ENCODE data around the gene CTNND2.
"Not testable (repeated sequence)": the region's sequence is repeated elsewhere in the genome, so short reads cannot be mapped to it uniquely, and the experiment has no call there.

The CTNND2 gene

DNA sequence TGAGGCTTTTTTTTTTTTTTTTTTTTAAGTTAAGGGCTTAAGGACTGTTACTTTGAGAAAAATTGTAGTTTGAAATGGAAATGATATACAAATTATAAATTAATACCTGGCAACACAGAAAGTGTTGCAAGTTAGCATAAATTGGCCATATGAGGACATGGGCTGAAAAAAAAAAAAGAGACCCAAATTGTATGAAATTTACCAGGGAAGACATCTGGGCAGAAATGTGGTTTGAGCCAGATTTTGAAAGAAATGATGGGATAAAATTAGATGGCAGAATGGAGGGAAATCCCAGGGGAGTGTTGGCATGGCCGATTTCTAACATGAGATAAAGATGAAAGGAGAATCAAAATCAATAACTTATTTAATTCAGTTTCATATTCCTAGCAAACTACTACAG lies 472.1 kb downstream of the CTNND2 start:
- no peak for DNase-seq

DNA sequence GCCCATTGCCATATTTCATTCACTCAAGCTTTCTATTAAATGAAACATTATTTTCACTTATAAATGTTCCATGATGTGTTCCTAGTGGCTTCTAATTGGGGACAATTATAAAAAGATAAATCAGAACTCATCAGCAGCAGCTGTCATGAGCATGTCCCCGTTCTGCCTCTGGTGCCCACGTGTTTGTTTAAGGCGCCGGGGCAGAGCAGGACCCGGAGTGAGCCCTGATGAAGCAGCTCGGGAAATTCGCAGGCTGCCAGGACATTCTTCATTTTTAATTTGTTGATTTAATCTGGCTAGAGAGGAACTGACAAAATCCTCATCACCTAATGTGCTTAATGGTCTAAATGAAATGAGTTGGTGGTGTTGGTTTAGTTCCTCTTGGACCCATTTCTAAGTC lies 475.0 kb downstream of the CTNND2 start:
- no peak for DNase-seq

DNA sequence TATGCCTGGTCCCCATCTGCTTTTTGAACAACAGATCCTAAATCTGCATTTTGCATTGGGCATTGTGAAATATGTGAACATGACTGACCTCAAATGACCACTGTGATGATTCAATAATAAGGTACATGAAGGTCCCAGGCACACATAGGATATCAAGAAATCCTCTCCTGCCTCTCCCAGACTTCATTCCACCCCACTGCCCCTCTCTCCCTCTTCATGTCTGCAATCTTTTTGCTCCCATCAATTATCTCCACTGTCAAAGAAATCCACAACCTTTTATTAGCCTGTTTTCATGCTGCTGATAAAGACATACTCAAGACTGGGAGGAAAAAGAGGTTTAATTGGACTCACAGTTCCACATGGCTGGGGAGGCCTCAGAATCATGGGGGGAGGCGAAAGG lies 476.7 kb downstream of the CTNND2 start:
- no peak for DNase-seq

DNA sequence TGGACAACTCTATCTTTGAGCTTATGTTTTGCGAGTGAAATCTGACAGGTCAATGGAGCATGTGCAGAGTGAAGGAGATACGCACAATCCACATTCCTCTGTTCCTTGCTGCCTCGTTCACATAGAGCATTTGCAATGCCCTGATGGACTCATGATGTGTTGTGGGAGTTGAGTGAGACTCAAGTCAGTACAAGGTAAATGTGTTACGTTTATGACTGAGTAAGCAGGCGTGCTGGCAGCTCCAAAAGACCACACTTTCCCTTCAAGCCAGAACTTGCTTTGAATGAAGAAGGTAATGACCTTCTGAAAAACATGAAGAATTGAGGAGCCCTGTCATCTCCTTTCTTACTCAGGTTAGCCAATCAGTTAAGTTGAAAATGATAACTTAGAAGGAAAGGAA lies 477.8 kb downstream of the CTNND2 start:
- no peak for DNase-seq

DNA sequence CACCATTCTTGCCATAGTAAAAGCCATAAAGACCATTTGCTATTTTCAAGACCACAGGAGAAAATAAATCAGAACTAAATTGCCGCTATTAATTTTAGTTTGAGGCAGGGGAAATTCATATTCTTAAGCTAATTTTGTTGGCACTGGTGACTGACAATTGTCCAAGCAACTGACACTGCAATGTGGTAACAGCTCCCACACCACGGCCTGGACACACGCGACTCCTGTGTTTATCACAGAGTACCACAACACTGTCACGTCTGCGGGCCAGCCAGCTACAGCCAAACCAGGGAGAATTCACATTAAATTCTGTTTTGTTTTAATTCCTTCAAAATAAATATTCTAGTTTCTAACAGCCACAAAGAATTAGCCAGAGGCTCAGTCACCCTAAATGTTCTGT lies 481.9 kb downstream of the CTNND2 start:
- DNase-seq, result no peak

DNA sequence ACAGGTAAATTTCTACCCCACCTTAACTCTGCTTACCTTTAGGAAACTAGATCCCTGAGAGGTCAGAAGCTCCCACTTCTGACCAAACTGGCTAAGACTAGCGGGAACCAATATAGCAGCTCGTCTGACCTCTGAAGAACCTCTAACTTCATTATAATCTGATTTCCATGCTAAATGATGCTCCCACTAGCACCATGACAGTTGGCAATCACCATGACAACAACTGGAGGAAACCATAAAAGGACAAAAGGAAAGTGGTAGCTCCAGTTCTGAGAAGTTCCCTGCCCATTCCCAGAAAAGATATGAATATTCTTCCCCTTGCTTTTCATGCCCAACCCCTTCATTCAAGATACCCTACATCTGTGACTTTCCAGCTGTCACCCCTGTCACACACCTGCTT lies 483.3 kb downstream of the CTNND2 start:
- peak; percentile 77 to 82 for DNase-seq

DNA sequence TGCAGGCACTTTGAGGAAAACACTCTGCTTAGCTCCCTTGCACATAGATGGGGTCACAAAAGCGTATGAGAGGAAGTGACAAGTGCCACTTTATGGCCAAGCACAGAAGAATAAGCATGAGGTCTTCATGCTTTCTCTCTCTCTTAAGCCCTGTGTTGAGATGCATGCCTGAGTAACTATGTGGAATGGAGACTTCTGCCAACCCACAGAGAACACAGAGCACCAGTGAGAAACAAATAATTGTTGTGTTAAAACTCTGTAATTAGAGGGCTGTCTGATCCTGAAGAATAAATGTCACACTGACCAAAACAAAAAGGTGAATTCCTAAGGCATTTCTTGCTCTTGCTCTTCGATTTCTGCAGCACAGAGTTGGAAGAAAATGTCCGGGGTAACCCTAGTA lies 488.5 kb downstream of the CTNND2 start:
- no peak for DNase-seq

DNA sequence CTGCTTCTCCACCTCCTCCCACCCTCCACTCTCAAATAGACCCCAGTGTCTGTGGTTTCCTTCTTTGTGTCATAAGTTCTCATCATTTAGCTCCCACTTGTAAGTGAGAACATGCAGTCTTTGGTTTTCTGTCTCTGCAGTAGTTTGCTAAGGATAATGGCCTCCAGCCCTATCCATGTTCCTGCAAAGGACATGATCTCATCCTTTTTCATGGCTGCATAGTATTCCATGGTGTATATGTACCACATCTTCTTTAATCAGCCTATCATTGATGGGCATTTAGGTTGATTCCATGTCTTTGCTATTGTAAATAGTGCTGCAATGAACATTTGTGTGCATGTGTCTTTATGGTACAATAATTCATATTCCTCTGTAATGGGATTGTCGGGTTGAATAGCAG lies 489.5 kb downstream of the CTNND2 start:
- not testable (repeated sequence) for DNase-seq

DNA sequence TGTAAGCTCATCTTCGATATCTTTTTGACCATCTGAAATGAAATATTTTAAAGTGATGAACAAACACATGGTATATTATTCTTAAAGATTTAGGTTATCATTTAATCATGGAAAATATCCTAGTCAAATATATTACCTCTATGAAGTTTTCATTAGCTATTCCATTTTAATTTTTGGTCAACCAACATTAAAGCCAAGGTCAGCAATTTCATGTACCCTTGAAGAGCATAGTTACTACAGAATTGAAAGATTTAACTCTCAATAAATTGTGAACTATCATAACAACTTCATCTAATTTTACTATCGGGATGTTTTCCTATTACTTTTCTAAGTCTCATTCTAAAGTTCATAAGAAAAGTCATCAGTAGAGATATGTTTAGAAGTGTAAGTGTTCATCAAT lies 492.6 kb downstream of the CTNND2 start:
- no peak for DNase-seq

DNA sequence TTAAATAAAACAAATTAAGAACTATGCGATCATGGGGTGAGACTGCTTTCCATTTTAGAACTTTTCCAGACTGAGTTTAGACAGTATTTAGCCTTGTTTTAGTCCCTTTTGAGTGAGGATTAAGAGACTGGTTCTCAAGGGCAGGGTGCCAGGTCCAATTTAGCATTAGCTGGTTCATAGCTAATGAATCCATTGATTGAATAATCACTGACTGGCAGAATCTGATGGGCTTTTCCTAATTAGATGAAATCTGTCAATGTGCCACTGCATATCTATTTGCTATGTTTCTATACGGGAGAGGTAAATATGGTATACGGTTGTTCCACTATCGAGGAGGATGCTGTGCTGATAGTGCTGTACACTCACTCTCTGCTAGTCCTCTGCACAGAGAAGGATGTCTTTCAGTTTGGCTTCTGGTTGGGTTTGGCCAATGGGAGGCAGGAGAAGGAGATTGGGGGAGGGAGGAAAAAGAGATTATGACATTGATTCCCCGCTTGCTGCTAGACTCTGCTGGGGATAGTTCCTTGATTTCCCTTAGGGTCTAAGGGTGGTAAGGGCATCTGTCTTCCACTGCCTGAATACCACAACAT lies 496.6 kb downstream of the CTNND2 start:
- DNase-seq, result no peak

DNA sequence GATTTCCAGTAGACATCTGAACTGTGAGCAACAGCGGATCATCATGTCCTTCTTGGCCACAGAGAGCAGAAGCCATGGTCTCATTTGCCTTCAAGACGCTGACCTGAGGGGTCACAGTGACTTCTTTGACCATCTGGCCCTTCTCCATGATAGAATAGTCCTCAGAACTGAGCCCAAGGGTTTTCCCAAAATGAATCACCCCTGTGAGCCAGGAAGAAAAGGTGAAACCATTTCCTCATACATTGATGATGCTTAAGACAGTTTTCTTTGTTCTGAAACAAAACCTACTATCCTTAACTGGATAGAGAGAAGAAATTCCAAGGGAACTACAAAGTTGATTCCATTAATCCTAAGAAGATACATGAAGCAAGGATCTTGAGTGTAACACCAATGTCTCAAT lies 503.9 kb downstream of the CTNND2 start:
- DNase-seq, result no peak

DNA sequence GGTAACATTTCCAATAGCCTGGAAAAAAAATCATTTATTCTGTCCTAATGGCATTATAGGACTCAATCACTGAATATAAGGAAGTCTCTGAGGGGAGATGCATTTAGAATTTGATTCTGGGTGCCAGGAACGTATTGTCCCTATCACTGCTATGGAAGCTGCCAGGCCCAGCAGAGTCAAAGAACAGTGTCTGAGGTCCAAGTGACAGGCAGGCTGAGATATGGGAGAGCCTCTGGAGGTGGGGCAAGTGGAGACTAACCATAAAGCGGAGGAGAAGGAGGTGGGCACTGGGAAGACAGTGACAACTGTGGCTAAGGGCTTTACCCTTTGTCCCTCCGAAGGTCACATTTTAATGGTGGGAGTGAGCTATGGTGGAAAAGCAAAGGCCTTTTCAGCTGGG lies 505.5 kb downstream of the CTNND2 start:
- DNase-seq, result no peak

DNA sequence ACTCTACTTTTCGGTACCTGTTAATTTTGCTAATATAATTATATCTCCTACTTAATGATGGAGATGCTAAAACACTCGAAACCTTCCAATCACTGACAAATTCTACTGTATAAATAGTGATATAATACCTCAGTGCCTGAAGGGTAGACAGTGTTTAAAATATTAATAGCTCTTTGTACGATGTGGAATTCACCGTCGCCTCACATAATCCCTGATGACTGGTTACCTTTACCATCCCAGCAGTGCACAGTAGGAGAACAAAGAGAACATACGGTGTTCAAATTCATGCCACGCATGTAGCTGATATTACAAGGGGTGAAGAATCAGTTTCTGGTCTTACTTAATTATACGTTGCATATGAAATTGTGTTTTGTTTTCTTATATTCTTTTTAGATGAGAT lies 506.7 kb downstream of the CTNND2 start:
- no peak for DNase-seq

DNA sequence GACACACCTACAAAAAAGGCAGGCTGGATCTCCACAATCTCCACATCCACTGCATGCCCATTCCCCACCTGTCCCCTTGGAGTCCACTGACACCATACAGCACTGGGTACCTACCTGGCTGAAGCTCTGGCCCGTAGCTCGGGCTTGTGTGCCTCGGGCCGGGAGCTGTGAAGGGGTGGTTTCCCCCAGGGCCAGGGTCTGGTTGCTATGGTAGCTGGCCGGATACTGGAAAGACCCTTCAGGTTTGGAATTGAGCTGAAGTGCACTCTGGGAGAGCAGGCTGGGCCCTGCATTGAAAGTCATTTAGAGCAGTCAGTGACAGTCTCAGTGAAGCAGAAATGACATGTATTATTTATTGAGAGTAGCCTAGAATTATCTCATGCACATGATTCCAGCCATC lies 507.3 kb downstream of the CTNND2 start:
- no peak for DNase-seq

DNA sequence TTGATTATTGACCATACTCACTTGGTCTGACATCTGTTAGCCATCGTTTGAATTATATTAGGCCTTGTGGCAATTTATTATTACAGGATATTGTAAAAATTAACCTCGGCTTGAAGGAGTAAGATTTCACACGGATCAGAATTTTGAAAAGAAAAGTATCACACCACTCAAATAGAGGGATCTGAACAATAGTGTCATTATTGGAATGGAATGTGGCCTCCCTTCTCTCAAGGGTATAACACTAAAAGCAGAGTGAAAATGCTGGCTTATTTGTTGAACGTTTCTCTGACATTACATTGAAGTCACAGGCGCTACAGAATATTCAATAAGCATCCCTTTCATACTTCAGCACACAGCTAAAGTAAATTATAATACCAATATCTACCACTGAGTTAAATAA lies 509.3 kb downstream of the CTNND2 start:
- no peak for DNase-seq

DNA sequence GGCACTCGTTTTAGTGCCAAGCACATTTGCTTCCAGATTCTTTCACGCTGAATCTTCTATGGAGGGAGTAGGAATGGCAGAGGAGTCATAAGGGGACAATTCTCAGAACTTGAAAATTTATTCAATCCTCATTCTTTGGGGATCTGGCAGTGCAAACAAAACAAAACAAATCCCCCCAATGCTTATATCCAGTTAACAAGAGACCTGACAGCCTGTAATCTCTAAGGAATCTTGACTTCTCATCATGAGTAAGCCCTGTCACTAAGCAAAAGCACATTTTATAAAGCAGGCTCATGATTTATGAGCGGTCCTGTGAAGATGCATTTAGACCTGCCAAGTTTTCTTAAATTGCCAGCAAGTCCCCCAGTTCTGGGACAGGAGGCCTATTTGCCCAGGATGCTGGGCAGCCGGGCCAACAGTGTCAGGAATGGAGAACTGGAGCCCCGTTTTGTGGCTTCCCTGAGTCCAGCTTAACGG lies 513.9 kb downstream of the CTNND2 start:
- no peak for DNase-seq

DNA sequence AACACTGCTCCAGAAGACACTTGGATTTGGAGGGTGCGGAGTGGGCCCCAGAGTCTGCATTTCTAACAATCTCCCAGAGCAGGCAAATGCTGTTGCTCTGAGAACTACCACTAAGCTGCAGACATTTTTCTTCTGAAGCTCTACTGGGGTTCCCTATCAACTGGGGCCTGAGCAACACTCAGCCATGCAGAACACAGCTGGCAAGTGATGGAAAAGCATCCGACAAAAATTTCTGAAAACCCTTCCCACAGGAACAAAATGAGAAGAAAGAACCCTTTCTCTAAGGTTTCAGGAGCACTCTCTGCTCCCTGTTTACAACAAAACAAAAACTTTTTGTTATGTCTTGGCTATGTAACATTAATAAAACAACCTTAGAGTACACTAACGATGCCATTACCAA lies 516.9 kb downstream of the CTNND2 start:
- DNase-seq, result no peak

DNA sequence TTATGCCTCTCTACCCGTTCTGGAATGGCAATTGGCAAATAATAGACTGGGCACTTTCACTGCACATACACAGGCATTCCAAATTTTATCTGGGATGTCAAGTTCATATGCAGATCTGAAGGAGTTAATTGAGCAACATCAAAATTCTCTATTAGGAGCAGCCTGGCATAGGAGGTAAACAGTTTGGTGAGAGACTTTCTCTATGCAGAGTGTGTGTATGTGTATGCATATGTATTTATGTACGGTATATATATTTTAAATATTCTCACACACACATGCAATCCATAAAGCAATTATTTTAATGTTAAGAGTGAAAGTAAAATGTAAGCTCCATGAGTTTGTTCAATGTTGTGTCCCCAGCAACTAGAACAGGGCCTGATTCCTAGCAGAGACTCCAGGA lies 517.8 kb downstream of the CTNND2 start:
- DNase-seq, result no peak

DNA sequence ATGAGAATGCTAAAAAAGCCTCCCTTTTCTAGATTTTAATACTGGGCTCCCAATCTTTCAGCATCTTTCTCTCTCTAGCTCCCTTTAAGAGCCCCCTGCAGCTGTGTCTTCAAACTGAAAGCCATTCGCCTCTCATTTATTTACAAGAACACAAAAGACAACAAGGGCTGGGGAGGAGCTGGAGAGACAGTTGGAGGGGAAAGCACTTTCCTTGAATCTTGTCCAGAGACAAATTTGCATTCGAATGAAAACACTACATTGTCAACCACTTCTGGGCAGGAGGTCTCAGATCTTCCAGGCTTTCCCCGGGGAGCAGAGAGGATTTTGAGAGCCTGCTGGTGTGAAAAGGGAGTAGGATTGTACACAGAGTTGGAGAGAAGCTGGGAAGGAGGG lies 518.3 kb downstream of the CTNND2 start:
- DNase-seq, result peak; percentile 34 to 57

DNA sequence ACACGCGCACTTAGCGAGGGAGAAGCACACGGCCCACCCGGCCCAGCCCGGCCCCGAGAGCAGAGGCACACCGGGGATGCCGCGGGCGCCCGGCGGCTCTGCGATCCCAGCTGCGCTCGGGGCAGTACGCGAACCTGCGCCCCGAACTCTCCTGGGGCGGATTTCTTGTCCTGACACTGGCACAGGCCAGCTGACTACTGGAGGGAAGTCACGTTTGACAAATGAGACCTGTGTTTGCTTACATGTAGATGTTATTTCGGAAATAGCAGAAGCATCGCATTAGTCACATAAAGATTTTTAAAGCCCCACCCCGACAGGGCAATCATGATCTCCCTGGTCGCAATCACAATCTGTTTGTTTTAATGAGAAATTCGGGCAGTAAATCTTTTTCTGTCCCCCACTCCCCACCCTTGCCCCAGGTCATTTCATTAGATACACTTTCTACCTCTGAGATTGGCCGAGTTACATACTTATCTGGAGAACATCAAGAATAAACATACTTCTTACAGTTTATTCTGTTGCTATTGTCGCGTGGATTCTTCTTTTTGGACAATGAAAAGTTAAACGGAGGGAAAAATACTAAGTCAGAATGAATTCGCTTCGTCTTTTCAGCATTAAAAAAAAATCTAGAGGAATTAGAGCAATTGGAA lies 518.9 kb downstream of the CTNND2 start:
- peak in 1 of 2 experiments; percentile 82 for DNase-seq

DNA sequence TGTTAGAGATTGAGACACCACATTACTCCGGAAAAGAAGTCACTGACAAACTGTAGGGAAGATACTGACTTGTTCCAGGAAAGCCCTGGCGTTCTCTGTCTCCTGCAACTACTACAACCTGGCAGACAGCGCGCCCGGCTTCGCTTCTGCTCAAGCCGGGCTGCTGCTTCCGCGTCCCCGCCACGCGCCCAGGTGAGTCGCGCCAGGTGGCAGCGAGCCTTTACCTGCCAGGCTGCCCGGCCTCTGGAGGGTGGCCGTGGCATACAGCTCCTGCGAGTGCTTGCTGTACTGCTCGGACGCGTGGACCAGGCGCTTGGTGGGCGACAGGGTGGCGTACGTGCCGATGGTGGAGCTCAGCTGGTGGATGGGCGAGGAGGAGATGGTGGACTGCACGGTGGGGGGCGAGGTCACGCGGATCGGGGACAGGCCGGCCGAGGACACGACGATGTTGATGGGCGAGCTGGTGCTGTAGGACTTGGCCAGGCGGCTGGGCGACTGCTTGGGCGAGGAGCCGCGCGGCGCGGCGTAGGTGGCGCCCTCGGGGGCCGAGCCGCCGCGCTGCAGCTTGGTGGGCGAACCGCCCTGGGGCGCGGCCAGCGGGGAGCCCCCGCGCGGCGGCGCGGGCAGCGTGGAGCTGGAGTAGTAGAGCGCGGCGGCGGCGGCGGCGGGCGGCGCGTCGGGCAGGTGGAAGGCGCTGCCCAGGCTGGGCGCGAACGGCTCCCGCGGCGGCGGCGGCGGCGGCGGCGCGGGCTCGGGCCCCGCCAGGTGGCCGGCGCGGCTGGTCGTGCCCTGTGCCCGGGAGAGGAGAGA lies 519.6 kb downstream of the CTNND2 start:
- DNase-seq, result peak; percentile 50 to 82

DNA sequence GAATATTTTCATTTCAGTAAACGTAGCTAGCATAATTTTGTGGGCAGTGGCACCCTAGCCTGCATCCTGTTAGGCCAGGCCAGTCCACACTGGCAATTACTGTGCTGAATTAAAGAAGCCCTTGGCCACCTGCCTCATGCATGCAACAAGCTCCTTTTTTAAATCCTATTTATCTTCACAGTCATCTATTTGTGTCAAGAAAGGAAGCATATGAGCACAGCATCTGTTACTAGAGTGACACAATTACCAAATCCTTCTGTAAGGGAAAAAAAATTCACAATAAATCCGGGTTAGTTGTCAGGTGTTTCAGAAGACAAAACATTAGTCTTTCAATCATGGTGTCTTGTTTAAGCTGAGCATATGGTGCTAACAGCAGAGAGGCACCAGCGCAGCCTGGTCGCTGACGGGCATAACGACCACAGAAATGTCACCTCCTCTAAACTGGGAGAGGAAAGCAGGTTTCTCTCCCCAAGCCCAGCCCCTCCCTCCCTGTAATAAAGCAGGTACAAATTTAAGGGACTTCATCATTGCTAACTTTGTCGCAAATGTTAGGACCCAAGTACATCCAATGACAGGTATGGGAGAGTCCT lies 520.6 kb downstream of the CTNND2 start:
- no peak for DNase-seq

DNA sequence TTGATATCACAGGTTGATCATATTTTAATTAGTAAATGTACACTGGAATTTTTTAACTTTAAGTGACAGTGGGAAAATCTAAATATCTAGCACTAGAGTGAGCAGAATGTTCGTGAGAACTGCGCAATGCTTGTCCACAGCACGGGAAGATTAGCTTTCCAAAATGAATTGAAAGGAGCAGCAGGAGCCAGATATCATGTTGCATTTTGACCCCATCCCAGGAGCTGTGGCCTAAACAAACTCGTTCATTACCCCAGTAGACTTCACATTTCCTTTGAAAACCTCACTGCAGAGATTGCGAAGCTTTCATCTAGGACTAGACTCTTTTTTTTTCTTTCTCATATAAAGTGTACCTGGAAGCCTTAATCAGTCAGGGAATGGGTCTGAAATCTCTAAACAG lies 525.8 kb downstream of the CTNND2 start:
- no peak for DNase-seq

DNA sequence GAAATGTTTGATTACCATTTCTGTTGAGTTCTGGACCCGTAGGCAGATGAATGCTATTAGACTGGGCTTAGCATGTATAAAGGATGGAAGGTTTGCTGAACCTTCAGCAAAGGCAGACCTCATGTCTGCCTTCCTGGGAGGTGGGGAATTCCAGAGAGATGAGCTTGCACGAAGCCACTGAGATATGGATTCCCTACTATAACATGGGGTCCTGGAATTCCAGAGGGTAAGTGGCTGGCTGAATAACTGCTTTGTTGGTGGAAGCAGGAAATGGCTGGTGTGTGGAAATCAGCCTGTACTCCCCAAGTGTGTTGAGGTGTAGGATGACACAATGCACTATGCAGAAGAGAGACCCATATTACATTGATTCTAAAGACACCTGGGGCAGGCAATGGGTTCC lies 526.4 kb downstream of the CTNND2 start:
- DNase-seq, result no peak
